OCI-M1 (cell line): ENCODE data around the gene SCD5.

ENCODE experiments used
- DNase-seq: peaks from one replicate; lab custom pipeline; 2025; lab: John Stamatoyannopoulos, UW

SCD5 gene

DNA sequence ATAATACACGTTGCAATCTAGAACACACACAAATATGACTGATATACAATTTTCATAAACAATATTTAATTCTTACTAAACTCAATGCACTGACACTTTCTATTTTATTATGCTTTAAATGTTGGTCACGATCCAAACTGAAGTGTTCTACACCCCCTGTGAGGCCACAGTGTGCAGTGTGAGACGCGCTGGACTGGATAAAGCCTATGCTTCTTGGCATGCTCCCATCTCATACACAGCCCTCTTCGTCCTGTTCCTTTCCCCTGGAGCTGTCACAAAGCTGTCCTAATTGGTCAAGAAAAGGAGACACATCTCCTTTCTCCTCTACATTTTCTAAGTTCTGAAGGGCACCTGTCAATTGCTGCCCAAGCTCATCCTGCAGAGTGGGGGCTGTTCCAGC, 72.0 kb downstream of the SCD5 start:
- no peak for DNase-seq

DNA sequence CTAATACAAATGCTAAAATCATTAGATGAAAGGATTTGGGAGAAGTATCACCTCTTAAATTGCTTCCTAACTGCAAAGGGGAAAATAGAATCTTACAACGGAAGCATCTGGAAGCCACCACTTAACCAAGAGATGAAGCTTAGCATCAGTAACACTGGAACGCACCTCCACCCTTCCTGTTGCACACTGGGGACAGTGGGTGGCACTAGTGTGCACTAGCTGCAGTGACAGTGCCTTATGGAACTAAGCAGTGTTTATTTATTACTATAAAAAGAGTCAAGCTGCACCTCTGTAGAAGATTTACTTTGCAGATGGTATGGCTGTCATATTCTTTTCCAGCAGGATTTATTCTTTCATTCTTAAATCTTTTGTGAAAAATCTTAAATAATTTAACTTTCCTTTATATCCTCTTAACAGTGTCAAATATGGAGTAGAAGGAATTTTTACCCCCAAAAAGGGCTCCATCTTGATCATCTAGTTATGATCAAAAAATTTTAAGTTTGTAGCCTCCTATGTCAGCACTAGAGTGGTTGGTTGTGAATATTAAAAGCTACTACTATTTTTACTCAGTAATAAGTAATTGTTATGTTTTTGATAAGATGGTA, 76.7 kb downstream of the SCD5 start:
- DNase-seq: peak; percentile 62

DNA sequence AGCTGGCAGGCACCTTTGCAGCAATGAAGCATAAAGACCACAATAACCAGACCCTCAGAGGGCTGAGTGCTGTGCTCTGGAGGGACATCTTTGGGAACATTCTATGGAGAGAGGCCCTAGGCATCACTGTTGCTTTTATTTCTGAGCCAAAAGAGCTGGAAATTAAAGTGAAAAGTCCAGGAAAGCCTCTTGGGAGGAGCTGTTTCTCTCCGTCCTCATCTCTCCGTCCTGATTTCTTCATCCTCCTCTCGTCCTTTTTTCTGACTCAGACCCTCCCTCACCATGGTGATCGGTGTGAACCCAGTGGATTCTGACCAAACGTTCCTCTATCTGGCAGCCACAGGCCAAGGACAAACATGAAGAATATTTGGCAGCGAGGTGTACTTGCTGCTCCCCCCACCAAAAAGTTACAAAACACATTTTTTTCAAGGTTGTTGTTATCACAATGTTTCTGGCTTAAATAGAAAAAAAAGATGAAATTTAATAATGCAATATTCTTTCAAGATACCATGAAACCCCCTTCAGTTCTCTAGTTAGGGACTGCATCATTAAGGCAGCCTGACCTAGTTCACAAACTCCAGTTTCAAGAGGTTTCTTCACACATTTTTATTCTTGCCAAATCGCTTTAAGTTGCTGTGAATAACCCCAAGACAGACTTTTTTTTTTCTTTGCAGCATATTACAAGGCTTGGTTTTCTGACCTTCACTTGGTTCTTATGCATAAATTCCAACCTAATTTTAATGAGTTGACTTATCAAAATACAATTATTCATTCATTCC, 80.2 kb downstream of the SCD5 start:
- DNase-seq: no peak

DNA sequence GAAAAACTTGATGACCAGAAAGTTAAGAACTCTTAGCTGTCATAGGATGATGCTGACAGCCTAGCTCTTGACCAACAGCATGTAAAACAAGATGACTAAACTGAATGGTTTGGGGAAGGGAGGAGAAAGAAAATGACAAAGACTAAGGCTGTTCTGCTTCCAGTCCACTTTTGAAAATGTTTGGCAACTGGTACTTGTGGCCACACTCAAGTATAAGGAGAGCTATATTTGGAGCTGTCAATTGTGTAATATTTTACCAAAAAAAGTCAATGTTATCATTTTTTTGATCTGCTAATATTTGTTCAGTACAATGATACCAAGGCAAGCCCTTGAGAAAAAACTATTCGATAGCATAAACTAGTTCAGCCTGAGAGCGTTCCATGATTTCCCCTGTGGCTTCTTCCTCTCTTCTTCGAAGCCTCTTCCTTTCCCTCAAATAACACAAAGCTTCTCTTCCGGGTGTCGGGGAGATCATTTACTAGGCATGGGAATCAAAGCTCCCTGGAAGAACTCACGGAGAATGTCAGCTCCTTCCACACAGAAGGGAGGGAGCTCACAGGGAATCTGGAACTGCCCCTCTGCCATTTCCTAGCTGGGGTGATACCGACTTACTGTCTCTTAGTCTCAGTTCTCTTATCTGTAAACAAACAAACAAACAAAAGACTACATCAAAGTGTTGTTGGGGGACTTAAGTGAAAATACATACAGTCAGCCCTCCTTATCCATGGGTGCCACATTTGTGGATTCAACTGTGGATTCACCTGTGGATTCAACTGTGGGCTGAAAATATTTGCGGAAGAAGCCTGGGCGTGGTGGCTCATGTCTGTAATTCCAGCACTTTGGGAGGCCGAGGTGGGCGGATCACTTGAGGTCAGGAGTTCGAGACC, 82.6 kb downstream of the SCD5 start:
- DNase-seq: no peak

DNA sequence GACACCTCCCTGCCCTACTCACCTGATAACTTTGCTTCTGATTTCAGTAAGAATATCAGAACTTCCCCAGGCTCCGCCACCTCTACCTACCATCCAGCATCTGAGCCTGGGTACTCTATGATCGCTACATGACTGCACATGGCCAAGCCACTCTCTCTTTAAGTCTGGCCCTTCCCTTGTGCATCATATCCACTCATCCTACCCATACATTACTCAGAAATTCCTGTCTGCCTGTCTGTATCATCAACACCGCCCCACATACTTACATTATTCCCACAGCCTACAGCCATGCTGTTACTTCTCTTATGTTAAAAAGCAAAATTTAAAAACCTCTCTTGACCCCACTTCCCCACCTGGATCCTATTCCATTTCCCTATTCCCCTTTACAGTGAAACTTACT, 84.7 kb downstream of the SCD5 start:
- DNase-seq: no peak

DNA sequence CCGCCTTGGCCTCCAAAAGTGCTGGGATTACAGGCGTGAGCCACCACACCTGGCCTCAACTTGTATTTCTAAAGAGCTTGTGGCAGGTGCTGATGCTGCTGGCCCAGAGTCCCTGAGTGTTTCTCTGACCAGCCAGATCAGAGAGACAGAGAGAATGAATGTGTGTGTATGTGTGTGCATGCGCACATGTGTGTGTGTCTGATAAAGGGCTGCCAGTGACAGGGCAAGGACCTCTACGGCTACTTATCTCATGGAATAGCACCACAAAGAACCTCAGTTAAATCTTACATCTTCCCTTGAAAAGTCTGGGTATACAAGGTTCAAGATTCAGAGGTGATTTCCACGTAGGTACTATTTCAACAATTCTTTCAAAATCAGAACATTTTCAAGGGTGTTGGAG, 86.0 kb downstream of the SCD5 start:
- peak; percentile 44 for DNase-seq

DNA sequence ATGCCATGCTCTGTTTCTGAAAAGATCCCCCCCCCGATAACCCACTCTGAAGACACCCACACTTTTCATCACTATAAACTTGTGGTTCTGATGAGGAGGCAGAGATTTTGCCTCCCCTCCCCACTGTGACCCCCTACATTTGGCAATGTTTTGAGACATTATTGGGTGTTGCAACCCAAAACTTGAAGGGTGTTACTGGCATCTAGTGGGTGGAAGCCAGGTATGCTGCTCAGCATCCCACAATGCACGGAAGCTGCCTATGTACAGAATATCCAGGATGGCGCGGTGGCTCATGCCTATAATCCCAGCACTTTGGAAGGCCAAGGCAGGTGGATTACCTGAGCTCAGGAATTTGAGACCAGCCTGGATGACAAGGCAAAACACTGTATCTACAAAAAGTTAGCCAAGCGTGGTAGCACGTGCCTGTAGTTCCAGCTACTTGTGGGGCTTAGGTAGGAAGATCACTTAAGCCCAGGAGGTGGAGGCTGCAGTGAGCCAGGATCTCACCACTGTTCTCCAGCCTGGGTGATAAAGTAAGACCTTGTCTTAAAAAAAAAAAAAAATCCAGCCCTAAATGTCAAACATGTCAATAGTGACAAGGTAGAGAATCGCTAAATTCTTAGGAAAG, 87.3 kb downstream of the SCD5 start:
- no peak for DNase-seq

DNA sequence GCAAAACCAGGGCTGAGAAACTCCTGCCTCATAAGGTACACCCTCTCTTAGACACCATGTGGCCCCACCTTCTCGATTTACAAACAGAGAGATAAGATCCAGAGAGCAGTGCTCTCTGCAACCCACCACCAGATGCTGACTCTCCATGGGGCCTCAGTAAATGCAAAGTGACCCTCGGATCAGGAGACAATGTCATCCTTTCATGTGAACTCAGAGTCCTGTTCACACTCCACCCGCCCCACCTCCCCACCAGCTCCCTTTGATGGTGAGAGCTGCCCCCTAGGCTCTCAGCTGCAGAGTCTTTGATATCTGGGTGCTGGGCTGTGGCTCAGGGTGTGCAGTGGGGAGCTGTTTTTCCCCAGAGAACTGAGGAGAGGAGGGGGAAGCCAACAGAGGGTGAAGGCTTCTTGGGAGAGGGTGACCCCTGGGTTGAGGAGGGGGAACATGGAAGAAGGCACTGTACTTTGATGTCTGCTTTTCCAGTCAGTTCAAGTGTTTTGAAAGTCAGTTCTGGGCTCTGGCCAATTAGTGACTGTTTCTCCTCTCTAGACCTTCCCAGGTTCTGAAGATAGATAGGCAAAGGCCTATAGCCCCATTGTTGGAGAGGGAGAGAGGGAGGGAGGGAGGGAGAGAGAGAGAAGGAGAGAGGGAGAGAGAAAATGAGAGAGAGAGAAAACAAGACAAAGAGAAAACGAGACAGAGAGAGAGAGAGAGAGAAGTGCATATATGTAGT, 88.2 kb downstream of the SCD5 start:
- DNase-seq: no peak

DNA sequence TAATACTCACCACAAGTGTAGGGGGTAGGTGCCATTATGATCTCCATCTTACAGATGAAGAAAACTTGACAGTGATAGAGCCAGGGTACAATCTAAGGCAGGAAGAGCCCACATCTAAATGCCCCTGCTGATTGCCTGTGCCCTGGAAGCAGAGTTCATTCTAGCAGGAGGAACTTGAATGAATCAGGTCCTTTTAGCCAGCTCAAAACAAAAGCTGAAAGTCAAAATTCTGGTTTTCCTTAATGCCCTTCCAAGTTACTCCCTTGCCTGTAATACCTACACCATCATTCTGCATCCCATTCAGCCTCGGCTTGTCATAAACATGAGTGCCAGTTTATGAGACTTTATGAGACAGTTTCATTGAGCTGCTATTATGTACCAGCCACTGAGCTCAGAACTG, 89.6 kb downstream of the SCD5 start:
- DNase-seq: no peak

DNA sequence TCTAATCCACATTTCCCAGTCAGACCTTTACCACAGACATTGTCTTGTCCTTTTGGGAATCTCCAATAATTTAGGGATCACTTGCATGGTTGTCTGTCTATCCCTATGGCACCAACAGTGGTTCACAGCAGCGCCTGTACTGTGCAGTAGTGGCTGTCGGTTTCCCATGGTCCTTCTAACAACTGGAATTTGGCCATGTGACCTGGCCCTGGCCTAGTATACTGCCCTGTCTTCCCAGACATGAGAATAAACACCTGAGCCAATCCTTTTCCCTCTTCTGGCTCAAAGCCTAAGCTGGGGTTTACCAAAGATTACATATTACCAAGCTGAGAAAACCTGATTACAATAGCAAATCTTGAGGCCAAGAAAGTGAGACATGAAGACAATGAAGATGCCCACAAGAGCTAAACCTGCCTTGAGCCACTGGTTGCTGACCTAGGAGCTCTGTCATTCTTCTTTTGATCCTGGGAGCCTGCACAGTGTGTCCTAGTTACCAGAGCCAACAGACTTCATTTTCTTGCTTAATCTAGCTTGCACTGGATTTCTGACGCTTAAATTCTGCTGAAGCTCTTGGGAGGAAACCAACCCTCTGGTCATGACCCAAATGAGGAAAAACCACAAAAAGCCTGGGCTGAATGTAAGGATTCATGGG, 92.1 kb downstream of the SCD5 start:
- DNase-seq: no peak

DNA sequence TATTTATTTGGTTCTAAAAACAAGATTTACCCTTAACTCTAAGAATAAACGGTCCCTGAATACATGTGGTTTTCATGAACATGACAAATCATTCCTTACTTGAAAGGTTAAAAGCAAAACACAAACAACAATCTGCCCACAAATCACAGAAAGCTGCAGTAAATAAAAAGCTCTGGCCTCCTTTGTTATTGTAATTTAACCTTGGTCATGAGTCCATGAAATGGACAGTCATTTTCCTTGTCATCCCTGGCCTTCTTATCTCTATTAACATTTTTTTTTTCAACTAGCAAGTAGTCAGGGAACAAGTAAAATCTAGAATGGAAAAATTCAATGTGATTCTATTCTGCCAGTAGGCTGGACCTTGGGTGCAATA, 92.7 kb downstream of the SCD5 start:
- DNase-seq: no peak

DNA sequence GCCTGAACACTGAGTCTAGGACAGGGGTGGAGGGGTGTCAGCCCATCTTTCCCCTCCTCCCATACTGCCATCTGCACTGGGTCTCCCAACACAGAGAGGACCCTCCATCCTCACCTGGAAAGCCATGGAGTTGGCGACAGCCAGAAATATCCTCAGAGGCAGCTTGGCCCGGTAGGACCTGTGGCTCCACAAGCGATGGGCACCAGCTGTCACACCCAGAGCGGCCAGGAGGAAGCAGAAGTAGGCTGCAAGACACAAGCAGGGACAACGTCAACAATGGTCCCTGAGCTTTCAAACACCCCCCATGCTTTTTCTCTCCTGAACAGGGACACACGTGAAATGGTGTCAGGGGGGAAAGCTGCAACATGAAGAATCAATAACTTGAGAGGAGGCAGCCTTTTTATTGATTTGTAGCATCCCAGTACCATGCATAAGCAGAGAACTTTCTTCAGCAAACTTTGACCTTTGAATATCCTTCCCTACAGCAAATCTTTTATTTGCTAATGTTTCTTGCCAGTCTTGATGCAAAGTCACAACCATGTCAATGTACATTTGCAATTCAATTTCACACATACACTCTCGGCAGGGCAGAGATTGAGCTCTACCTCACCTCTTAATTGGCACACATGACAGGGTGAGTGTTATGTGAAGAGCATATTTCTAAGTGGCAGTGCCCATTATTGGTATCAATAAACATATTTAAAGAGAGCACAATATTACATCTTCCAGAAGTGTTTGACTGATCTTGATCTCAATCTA, 93.2 kb downstream of the SCD5 start:
- no peak for DNase-seq

DNA sequence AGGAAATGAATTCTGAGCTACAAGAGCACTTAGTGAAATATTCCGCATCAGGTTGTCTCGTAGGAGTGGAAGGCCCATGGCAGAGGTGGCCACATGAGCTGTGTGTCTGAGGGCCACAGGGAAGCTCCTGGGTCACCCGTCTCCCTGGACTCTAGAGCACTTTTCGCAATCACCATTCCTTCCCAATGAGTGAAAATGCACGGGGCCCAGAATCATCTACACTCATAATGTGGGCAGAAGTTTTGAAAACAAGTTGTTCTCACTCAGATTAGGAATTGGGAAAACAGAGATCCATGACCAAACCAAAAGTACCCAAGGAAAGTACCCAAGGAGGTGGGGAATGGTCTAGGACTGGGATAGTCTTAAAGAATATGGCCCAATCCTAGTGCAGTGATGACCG, 94.4 kb downstream of the SCD5 start:
- no peak for DNase-seq

DNA sequence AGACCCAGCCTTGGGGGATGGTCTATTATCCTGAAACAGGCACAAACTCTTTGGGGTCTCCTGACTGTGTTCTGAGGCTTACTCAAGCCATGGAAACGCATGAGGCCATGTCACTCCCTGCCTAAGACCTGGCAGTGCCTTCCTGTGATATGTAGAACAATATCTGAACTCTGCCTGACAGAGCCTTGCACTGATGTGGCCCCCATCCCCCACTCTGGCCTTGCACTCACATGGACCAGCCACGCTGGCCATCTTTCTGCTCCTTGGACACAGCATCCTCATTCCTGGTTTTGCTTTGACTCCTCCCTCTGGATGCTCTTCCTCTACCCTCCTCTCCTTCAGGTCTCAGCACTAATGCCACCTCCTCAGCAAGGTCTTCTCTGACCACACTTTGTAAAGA, 100.2 kb downstream of the SCD5 start:
- DNase-seq: no peak

DNA sequence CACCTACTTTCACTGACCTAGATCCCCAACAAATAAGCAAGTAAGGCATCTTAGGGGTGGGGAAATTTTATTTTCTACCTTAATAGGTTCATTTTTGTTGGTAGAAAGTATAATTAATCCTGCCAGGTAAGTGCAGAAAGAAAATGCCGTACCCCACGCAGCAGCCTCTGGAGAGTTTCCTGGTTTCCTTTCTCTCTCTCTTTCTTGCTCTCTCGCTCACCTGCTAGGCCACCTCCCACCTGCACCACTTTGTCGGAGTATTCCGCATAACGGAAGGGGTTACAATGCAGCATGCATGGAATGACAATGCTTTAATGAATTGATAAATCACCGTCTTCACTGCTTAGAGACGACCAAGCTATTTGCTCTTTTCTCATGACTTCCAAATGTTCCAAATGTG, 101.0 kb downstream of the SCD5 start:
- no peak for DNase-seq

DNA sequence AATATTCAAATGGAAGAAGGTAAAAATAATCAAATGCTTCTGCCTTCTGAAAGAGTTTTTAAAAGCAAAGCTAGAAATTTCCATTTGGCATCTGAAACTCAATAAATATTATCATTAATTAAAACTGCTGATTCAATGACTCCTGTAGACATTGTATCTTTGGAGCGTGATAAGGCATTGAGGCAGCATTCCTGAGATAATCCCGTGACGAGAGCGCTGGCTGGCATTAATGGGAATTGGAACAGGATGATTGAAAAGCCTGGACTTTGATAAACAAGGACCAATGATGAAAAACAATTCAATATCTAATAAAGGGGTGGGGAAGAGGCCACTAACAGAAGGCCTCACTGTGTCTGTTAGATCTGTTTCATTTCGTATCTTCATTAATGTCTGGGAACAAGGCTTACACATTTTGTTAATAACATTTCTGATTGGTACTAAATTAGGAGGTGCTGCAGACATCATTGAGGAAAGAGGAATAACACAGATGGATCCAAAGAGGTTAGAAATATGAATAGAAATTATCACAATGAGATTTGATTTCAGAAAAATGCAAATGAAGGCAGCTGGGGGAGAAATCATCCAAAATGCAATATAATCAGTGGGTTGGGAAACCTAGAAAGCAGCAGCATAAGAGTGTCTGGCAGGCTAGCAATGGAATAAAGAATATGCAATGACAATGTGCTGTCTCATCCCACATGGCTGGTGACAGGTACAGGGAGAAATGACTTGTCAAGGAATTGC, 102.3 kb downstream of the SCD5 start:
- no peak for DNase-seq

DNA sequence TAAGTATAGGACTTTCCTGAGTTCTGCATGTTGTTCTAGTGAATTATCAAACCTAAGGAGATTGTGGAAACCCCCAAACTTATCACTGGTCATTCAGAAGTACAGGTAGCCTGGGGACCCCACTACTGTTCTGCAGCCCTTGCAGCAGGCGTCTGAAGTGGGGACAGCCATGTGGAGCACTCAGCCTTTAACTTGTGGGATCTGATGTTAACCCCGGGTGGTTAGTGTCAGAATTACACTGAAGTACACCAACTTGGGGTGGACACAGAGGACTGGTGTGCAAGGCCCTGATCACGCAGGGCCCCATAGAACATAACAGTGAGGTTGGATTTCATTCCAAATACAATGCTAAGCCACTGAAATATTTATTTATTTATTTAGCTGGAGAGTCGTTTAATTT, 103.7 kb downstream of the SCD5 start:
- DNase-seq: no peak

DNA sequence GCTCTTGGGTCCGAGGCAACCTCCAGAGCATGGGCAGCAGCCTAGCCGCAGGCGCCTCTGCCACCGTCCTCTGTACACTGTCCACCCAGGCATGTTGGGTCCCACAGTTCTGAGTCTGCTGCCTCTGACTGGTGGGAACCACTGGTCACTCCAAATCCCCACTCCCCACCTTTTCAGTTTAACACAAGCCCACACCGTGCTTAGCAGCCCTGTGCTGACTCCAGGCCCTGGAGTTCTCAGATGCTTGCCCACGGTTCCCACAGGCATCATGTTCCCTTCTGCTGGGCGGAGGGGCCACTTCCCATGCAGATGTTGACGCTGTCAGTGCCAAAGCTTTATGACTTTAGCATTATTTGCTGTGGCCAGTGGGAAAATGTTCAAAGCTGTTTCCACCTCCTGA, 104.5 kb downstream of the SCD5 start:
- DNase-seq: no peak

DNA sequence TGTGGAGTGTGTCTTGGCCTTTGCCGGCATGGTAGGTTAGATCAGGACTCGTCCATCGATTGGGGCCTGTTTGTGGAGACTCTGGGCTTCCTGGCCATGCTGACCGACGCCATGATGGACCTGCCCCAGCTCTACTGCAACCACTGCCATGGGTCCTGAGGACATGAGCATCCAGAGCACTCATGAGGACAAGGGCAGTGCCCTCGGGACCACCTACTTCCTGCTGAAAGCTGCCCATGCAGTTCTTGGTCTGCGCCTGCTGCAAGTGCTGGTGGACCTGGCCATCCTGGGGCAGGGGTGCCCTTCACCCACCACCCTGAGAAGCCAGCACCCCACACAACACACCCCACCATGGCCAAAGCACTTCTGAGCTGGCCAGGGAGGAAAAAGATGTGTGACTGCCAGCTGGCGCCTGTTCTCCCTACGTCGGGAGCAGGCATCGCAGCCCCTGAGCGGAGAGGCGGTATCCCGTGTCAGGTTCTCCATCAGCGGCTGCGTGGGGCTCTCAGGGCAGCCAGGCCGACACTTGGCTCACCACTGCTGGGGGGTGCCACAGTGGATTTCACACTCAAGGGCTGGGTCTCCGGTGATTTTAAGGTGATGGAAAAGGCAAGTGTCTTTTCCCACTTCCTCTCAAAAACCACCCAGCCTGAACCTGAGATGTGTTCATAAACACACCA, 106.4 kb downstream of the SCD5 start:
- no peak for DNase-seq
